ENCODE data around the gene FAM47E. TPM values are rescaled to one million over a fixed set of nuclear protein-coding genes. Genes with fewer than 3 reads are reported as not detected.
"Not testable (repeated sequence)": the region's sequence is repeated elsewhere in the genome, so short reads cannot be mapped to it uniquely, and the experiment has no call there.

FAM47E gene
- total RNA-seq, 1 donor from 2014 or later, result 1.1 TPM

DNA sequence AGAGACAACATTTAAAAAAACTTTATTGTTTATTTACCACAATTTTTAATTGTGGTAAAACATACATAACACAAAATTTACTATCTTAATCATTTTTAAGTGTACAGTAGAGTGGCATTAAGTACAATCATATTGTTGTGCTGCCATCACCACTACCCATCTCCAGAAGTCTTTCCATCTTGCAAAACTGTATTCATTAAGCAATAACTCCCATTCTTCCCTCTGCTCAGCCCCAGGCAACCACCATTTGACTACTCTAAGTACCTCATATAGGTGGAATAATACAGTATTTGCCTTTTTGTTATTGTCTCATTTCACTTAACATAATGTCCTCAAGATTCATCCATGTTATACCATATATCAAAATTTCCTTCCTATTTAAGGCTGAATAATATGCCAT is 12.8 kb upstream of the FAM47E start:
- Mint-ChIP-seq H3K4me3 (ENCODE audit: unreplicated experiment) (no peak overlapping the region), H3K27me3 (ENCODE audit: unreplicated experiment) (no peaks in the 10 kb centered on the region), H3K4me1 (ENCODE audit: unreplicated experiment) (peaks cover 4% of the 10 kb centered on the region), H3K9me3 (ENCODE audit: unreplicated experiment) (no peaks in the 10 kb centered on the region), H3K36me3 (ENCODE audit: low read depth, unreplicated experiment) (no peaks in the 10 kb centered on the region), H3K27ac (ENCODE audit: unreplicated experiment) (no peak overlapping the region)
- TF ChIP-seq, protein P1, sequence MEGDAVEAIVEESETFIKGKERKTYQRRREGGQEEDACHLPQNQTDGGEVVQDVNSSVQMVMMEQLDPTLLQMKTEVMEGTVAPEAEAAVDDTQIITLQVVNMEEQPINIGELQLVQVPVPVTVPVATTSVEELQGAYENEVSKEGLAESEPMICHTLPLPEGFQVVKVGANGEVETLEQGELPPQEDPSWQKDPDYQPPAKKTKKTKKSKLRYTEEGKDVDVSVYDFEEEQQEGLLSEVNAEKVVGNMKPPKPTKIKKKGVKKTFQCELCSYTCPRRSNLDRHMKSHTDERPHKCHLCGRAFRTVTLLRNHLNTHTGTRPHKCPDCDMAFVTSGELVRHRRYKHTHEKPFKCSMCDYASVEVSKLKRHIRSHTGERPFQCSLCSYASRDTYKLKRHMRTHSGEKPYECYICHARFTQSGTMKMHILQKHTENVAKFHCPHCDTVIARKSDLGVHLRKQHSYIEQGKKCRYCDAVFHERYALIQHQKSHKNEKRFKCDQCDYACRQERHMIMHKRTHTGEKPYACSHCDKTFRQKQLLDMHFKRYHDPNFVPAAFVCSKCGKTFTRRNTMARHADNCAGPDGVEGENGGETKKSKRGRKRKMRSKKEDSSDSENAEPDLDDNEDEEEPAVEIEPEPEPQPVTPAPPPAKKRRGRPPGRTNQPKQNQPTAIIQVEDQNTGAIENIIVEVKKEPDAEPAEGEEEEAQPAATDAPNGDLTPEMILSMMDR (IDR thresholded peaks at IDR 0.05; ENCODE audit: unreplicated experiment), result no peak
- no peak for DNase-seq (ENCODE audit: low spot score)

DNA sequence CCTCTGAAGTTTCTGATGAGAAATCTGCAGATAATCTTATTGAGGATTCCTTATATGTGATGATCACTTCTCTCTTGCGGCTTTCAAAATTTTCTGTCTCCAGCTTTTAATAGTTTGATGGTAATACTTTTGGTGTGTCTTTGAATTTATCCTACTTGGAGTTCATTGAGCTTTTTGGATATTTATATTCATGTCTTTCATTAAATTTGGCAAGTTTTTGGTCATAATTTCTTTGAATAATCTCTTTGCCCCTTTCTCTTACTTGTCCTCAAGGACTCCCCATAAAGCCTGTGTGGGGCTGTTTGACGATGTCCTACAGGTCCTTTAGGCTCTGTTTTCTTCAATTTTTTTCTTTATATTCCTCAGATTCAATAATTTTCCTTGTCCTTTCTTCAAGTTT is 11.3 kb upstream of the FAM47E start:
- H3K36me3 Mint-ChIP-seq (ENCODE audit: low read depth, unreplicated experiment), result no peaks in the 10 kb centered on the region
- H3K27me3 Mint-ChIP-seq (ENCODE audit: unreplicated experiment), result no peaks in the 10 kb centered on the region
- TF ChIP-seq, protein P1 (IDR thresholded peaks at IDR 0.05; ENCODE audit: unreplicated experiment), result no peak
- no peak overlapping the region for H3K4me3 Mint-ChIP-seq (ENCODE audit: unreplicated experiment)
- no peaks in the 10 kb centered on the region for H3K4me1 Mint-ChIP-seq (ENCODE audit: unreplicated experiment)
- no peak for DNase-seq (ENCODE audit: low spot score)
- no peak overlapping the region for H3K27ac Mint-ChIP-seq (ENCODE audit: unreplicated experiment)
- no peaks in the 10 kb centered on the region for H3K9me3 Mint-ChIP-seq (ENCODE audit: unreplicated experiment)

DNA sequence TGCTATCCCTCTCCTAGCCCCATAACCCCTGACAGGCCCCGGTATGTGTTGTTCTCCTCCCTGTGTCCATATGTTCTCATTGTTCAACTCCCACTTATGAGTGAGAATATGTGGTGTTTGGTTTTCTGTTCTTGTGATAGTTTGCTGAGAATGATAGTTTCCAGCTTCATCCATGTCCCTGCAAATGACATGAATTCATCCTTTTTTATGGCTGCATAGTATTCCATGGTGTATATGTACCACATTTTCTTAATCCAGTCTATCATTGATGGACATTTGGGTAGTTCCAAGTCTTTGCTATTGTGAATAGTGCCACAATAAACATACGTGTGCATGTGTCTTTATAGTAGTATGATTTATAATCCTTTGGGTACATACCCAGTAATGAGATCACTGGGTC is 7.6 kb upstream of the FAM47E start:
- not testable (repeated sequence) for DNase-seq (ENCODE audit: low spot score); H3K9me3 Mint-ChIP-seq (ENCODE audit: unreplicated experiment); H3K4me1 Mint-ChIP-seq (ENCODE audit: unreplicated experiment); H3K27me3 Mint-ChIP-seq (ENCODE audit: unreplicated experiment); H3K27ac Mint-ChIP-seq (ENCODE audit: unreplicated experiment); H3K36me3 Mint-ChIP-seq (ENCODE audit: low read depth, unreplicated experiment); H3K4me3 Mint-ChIP-seq (ENCODE audit: unreplicated experiment)

DNA sequence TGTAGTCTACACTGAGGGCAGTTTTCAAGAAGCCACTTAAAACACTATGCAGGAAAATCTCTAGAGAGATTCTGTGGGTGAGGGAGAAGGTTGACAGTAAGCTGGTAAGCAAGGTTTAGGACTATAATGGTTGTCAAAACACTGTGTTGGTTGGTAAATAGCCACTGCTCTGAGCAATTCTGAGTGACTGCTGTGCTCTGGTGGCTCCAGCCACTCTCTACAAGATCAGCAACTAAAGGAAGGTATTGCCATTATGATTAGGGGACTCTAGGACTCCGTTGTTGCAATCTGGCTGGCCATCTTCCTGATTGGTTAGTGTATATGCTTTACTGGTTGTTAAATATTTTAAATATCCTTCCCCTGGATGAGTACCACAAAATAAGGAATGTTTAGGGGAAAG is 5.5 kb upstream of the FAM47E start:
- TF ChIP-seq, protein P1 (IDR thresholded peaks at IDR 0.05; ENCODE audit: unreplicated experiment), result no peak
- Mint-ChIP-seq H3K27me3 (ENCODE audit: unreplicated experiment) (no peaks in the 10 kb centered on the region), H3K4me3 (ENCODE audit: unreplicated experiment) (no peak overlapping the region), H3K27ac (ENCODE audit: unreplicated experiment) (no peak overlapping the region), H3K4me1 (ENCODE audit: unreplicated experiment) (peaks cover 4% of the 10 kb centered on the region), H3K9me3 (ENCODE audit: unreplicated experiment) (no peaks in the 10 kb centered on the region), H3K36me3 (ENCODE audit: low read depth, unreplicated experiment) (no peaks in the 10 kb centered on the region)
- DNase-seq (ENCODE audit: low spot score), result no peak

DNA sequence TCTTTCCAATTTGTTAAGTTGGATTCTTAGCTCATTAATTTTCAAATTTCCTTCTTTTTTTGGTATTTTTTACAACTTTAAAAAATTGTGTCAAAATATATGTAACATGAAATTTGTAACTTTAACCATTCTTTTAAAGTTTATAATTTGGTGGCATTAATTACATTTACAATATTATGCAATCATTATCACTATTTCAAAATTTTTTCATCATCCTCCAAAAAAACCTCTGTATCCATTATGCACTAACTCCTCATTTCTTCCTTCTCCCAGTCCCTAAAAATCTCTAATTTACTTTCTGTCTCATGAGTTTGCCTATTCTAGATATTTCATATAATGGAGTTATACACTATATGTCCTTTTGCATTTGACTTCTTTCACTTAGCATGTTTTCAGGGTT is 4.7 kb upstream of the FAM47E start:
- peaks cover 8% of the 10 kb centered on the region for H3K4me1 Mint-ChIP-seq (ENCODE audit: unreplicated experiment)

More for the DNA sequence above, 4.7 kb upstream of the FAM47E start:
- no peak for DNase-seq (ENCODE audit: low spot score)
- Mint-ChIP-seq H3K4me3 (ENCODE audit: unreplicated experiment) (no peak overlapping the region), H3K27ac (ENCODE audit: unreplicated experiment) (no peak overlapping the region), H3K27me3 (ENCODE audit: unreplicated experiment) (peaks cover 3% of the 10 kb centered on the region), H3K9me3 (ENCODE audit: unreplicated experiment) (no peaks in the 10 kb centered on the region), H3K36me3 (ENCODE audit: low read depth, unreplicated experiment) (no peaks in the 10 kb centered on the region)
- TF ChIP-seq, protein P1 (IDR thresholded peaks at IDR 0.05; ENCODE audit: unreplicated experiment), result no peak

Measured in endothelial cell (in vitro differentiated cells).